Measurements from ENCODE around the gene FAT2.

FAT2 gene

DNA sequence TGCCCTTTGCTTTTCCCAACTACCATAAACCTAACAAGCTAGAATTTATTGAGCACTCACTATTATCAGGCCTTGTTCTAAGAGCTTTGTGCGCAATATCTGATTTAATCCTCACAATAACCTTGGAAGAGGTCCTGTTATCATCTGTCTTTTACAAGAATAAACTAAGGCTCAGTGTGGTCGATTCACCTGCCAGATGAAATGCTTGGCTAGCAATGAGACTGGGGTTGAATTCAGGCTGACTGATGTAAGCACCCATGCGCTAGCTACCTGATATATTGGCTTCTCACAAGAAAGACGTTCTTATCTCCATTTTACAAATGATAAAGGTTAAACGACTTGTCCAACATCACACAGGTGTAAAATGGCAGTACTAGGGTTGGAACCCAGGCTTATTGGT is 37.4 kb downstream of the FAT2 start:
- POLR2A ChIA-PET = no interaction called here
- TF ChIP-seq, protein P1, sequence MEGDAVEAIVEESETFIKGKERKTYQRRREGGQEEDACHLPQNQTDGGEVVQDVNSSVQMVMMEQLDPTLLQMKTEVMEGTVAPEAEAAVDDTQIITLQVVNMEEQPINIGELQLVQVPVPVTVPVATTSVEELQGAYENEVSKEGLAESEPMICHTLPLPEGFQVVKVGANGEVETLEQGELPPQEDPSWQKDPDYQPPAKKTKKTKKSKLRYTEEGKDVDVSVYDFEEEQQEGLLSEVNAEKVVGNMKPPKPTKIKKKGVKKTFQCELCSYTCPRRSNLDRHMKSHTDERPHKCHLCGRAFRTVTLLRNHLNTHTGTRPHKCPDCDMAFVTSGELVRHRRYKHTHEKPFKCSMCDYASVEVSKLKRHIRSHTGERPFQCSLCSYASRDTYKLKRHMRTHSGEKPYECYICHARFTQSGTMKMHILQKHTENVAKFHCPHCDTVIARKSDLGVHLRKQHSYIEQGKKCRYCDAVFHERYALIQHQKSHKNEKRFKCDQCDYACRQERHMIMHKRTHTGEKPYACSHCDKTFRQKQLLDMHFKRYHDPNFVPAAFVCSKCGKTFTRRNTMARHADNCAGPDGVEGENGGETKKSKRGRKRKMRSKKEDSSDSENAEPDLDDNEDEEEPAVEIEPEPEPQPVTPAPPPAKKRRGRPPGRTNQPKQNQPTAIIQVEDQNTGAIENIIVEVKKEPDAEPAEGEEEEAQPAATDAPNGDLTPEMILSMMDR (IDR thresholded peaks at IDR 0.05; ENCODE audit: control extremely low read depth, extremely low read depth, low read depth, missing control alignments) = no peak
- CTCF ChIA-PET = interaction anchor here (1.4 to 2.2 kb wide), 3 partner anchors 10 to 33 kb away, joined by 3 to 8 read pairs (median 3); no protein-coding TSS in a partner anchor
- DNase-seq (ENCODE audit: extremely low spot score) = no peak

DNA sequence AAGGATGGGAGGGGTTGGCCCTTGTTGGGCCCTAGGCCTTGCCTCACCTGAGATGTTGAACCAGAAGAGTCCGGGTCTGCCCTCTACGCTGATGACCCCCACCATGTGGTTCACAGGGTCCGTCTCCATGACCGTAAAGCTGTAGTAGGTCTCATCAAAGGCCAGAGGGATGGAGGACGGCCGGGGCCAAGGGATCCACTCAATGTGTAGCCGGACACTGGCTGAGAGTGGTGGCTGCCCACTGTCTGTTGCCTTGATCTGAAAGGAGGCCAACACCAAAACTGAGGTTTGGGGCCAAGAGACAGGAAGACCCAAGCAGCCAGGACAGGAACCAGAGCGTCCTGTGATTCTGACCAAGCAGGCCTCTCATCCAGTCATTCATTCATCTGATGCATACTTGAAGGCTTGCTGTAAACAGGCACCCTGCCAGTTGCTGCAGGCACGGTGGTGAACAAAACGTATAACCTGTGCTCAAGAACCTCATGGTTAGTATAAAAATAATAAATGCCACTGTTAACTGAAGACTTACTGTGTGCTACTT is 37.9 kb downstream of the FAT2 start:
- ChIA-PET POLR2A (no interaction called here), CTCF (interaction anchor here (1.5 to 2.2 kb wide), 2 partner anchors 11 to 15 kb away, joined by 3 to 8 read pairs; no protein-coding TSS in a partner anchor)
- DNase-seq (ENCODE audit: extremely low spot score) = no peak
- TF ChIP-seq, protein P1 (IDR thresholded peaks at IDR 0.05; ENCODE audit: control extremely low read depth, extremely low read depth, low read depth, missing control alignments) = no peak

DNA sequence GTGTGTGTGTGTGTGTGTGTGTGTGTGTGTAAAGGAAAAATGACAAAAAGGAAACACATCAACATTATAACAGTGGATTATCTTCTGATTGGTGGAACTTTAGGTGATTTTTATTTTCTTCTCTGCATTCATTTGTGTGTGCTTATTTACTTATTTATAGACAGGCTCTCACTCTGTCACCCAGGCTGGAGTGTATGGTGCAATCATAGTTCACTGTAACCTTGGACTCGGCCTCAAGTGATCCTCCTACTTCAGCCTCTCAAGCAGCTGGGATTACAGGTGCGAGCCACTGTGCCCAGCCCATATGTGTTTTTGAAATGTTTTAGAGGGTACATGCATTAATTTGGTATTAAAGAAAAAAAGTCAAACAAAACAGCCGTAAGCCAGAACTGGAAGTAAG is 39.1 kb downstream of the FAT2 start:
- POLR2A ChIA-PET = no interaction called here
- no peak for DNase-seq (ENCODE audit: extremely low spot score)
- CTCF ChIA-PET = no interaction called here
- TF ChIP-seq, protein P1 (IDR thresholded peaks at IDR 0.05; ENCODE audit: control extremely low read depth, extremely low read depth, low read depth, missing control alignments) = no peak

DNA sequence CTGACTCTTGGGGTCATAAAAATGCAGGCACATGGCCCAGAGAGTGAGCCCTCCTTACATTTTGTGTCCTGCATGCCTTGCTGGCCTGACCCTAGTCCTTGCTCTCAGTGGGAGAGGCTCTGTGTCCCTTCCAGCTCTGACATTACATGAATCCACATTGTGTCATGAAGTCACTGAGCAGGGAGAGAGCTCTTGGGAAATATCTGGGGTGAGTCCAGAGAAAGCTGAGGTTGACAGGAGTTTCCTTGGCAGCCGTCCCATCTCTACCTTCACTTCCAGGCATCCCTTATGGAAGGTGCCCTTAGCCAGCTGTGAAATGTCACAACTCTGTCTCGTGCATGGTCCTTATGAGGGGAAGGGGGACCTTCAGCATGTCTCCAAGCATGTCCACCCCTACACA is 41.0 kb downstream of the FAT2 start:
- DNase-seq (ENCODE audit: extremely low spot score) = no peak
- POLR2A ChIA-PET = no interaction called here
- TF ChIP-seq, protein P1 (IDR thresholded peaks at IDR 0.05; ENCODE audit: control extremely low read depth, extremely low read depth, low read depth, missing control alignments) = no peak
- CTCF ChIA-PET = interaction anchor here (1.4 to 1.5 kb wide), 2 partner anchors 9 to 102 kb away, joined by 4 to 5 read pairs; no protein-coding TSS in a partner anchor

DNA sequence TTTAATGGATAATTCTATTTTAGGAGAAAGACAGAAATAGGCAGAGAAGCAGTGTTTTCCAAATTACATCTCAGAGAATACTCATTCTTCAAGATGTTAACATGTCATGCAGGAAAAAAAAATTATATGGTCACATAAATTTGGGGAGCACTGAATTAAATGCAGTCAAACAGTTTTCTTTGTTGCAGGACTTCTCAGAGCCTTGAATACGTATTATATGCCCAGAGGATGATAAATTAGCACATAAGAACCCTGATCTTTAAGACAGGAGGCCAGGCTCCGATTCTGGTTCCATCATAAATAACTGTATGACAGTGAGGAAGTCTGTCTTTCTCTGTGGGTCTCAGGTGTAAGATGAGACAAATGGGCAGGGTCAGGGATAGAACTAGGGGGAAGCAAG is 41.4 kb downstream of the FAT2 start:
- TF ChIP-seq, protein P1 (IDR thresholded peaks at IDR 0.05; ENCODE audit: control extremely low read depth, extremely low read depth, low read depth, missing control alignments) = no peak
- DNase-seq (ENCODE audit: extremely low spot score) = no peak
- ChIA-PET POLR2A (no interaction called here), CTCF (interaction anchor here (1.4 to 1.5 kb wide), 2 partner anchors 9 to 102 kb away, joined by 4 to 5 read pairs; no protein-coding TSS in a partner anchor)

DNA sequence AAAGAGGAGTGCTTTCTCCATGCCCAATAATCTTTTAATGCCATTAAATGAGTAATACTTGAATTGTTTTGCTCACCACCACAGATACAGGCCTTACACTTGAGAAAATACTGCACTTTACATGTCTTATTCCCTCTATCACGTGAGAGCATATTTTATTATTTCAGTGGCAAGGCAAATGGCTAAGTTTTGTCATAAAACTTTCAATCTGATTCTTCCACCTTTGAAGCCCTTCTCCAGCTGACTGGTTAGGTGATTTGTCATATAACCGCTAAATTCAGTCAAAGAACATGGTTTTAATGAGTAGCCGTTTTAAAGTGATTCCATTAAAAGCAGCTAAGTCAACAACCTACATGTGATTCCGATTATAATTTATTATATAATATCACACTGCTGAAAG is 43.8 kb downstream of the FAT2 start:
- CTCF ChIA-PET = interaction anchor here (1.0 to 2.1 kb wide), 6 partner anchors 24 to 214 kb away, joined by 3 to 5 read pairs (median 4); no protein-coding TSS in a partner anchor
- POLR2A ChIA-PET = no interaction called here
- DNase-seq (ENCODE audit: extremely low spot score) = no peak
- TF ChIP-seq, protein P1 (IDR thresholded peaks at IDR 0.05; ENCODE audit: control extremely low read depth, extremely low read depth, low read depth, missing control alignments) = no peak

Data from GM10248 (cell line).